GM23338 (cell line): ENCODE data around the gene TRPM7.

Source experiments
- CREB1 ChIP-seq: fragments of 250-450 bp; sonication (Bioruptor Pico); IDR thresholded peaks from 2 replicates; pipeline ENCODE4 v1.5.0; 2020; ENCODE audit warnings: low read depth, mild to moderate bottlenecking, moderate library complexity
- EZH2 ChIP-seq: fragments of 200-600 bp; sonication (generic); IDR thresholded peaks from one replicate; pipeline ENCODE4 v1.8.0; 2017; ENCODE audit warnings: antibody characterized with exemption, mild to moderate bottlenecking, low read depth; ENCODE audit not compliant: unreplicated experiment
- EZH2phosphoT487 ChIP-seq: fragments of 200-600 bp; sonication (generic); IDR thresholded peaks from one replicate; pipeline ENCODE4 v1.8.1; 2018; ENCODE audit warnings: antibody characterized with exemption; ENCODE audit not compliant: unreplicated experiment
- TF ChIP-seq, protein P1 (sequence below), 2 experiments: fragments of 200-600 bp in 1 of 2; sonication (generic) in 1 of 2; conservative IDR thresholded peaks; 2 replicates each; pipeline versions ENCODE4 v1.5.1 to v1.6.1; 2016 to 2017; ENCODE audit warnings: antibody characterized with exemption in 2 of 2, low read depth in 2 of 2, mild to moderate bottlenecking in 2 of 2, moderate library complexity in 1 of 2

DNA sequence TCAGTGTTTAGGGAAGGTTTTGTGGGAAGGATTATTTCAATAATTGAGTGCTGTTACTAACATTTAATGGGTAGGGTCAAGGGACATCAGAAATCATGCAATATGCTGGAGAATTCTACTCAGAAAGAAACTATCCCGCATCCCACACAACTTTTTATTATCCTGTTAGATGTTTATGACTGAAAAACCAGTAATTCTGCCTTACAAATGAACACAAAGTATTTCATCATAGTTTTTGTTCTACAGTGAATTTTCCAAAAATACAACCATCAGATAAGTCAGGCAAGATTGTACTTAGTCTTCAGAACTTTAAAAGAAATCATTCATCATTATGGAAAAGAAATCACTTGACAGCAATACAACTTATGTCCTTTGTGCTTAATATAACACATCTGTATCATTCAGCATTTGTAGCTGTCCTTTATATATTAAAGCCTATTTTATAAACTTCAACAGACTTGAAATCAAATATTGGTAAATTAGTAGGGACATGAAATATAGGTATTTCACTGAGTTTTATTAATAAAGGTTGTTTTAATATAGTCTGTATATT is 61.9 kb downstream of the TRPM7 start:
- TF ChIP-seq, protein P1, sequence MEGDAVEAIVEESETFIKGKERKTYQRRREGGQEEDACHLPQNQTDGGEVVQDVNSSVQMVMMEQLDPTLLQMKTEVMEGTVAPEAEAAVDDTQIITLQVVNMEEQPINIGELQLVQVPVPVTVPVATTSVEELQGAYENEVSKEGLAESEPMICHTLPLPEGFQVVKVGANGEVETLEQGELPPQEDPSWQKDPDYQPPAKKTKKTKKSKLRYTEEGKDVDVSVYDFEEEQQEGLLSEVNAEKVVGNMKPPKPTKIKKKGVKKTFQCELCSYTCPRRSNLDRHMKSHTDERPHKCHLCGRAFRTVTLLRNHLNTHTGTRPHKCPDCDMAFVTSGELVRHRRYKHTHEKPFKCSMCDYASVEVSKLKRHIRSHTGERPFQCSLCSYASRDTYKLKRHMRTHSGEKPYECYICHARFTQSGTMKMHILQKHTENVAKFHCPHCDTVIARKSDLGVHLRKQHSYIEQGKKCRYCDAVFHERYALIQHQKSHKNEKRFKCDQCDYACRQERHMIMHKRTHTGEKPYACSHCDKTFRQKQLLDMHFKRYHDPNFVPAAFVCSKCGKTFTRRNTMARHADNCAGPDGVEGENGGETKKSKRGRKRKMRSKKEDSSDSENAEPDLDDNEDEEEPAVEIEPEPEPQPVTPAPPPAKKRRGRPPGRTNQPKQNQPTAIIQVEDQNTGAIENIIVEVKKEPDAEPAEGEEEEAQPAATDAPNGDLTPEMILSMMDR (conservative IDR thresholded peaks at IDR 0.05; ENCODE audit: low read depth in 2 of 2) = no peak
- no peak for TF ChIP-seq EZH2
- TF ChIP-seq CREB1 (CRISPR knock-in tag) = no peak
- no peak for TF ChIP-seq EZH2phosphoT487
